Ishikawa (cell line): ENCODE measurements around the gene EGFR.

Experiments used
- CEBPB ChIP-seq: IDR thresholded peaks from 2 replicates; pipeline ENCODE4 v1.6.1; 2012
- EP300 ChIP-seq: IDR thresholded peaks from 2 replicates; pipeline ENCODE4 v1.6.1; 2012; ENCODE audit warnings: borderline replicate concordance
- NFIC ChIP-seq: IDR thresholded peaks from 2 replicates; pipeline ENCODE4 v1.6.1; 2012
- TAF1 ChIP-seq: IDR thresholded peaks from 2 replicates; pipeline ENCODE4 v1.6.1; 2012; ENCODE audit warnings: low read depth, mild to moderate bottlenecking

DNA sequence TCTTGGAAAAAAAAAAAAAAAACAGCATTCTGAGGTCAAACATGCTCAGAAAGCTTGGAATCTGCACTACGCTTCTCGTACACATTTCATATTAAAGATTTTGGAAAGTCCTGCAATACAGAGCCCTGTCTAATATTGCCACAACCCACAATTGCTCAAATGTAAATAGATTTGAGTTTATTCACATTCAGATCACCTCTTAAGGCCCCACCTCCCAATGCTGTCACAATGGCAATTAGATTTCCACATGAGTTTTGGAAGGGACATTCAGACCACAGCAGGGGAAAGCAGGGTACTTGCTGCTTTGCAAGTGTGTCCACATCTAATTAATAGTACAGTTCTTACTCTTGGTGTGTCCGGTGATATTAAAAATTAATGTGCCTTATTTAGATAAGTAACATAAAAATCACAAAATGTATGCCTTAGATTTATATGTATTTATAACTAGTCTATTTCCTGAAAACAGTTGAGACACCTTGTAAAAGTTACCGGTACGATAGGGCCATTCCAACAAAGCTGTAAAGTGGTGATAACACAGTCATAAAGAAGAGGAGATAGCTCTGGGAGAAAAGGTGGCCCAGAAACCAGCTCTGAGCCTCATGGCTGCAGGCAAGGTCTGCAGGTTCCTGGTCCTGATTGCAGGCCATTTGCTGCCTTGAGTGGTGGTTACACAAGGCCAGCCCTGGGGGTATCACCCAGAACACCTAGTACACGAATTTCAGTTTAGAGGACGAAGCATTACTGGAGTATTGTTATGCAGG lies 27.9 kb downstream of the EGFR start:
- TF ChIP-seq TAF1 (no peak), EP300 (no peak), CEBPB (no peak), NFIC (no peak)
